SK-N-SH treated with all-trans-retinoic acid at 6 μM for 48 hours (cell line): ENCODE data around the gene ELP1.

Experiments used
- CSDC2 ChIP-seq: fragments of 250-450 bp; sonication (Bioruptor Pico); IDR thresholded peaks from 2 replicates; pipeline ENCODE4 v1.5.0; 2020; ENCODE audit warnings: mild to moderate bottlenecking, moderate library complexity
- ISL1 ChIP-seq: fragments of 250-450 bp; sonication (Bioruptor Pico); IDR thresholded peaks from 2 replicates; pipeline ENCODE4 v2.1.2; 2022; ENCODE audit warnings: mild to moderate bottlenecking, moderate library complexity
- SNAI2 ChIP-seq: fragments of 250-450 bp; sonication (Bioruptor Pico); IDR thresholded peaks from 2 replicates; pipeline ENCODE4 v1.5.0; 2020; ENCODE audit warnings: mild to moderate bottlenecking, moderate library complexity
- TF ChIP-seq, protein P1 (sequence below): fragments of 250-450 bp; sonication (Bioruptor Pico); IDR thresholded peaks from 2 replicates; pipeline ENCODE4 v1.8.0; 2020; ENCODE audit warnings: mild to moderate bottlenecking, moderate library complexity, borderline replicate concordance

DNA sequence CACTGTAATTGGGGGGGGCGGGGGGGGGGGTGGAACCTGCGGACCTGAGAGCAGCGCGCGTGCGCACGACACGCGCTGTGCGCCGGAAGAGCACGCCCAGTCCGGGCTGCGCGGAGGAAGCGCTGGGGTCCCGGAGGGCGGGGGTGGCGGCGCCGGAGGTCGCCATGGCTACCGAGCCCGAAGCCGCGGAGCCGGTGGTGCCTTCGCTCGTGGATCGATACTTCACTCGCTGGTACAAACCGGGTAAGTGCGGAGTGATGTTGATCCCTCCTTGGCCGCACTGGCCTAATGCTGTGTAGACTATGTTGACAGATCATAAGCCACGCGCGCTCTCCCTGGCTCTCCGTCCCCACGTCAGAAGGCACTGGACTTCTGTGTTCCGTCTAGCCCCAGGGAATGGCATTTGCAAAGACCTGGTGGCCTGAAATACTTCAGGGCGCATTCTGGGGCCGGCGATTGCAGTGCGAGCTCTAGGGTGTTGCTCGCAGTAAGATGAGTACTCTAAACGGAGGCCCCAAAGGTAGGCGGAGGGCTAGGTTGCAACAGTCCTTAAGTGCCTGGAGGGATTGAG is 484 bp upstream of the ELP1 start, which contains the start of gene ABITRAM:
- TF ChIP-seq, protein P1, sequence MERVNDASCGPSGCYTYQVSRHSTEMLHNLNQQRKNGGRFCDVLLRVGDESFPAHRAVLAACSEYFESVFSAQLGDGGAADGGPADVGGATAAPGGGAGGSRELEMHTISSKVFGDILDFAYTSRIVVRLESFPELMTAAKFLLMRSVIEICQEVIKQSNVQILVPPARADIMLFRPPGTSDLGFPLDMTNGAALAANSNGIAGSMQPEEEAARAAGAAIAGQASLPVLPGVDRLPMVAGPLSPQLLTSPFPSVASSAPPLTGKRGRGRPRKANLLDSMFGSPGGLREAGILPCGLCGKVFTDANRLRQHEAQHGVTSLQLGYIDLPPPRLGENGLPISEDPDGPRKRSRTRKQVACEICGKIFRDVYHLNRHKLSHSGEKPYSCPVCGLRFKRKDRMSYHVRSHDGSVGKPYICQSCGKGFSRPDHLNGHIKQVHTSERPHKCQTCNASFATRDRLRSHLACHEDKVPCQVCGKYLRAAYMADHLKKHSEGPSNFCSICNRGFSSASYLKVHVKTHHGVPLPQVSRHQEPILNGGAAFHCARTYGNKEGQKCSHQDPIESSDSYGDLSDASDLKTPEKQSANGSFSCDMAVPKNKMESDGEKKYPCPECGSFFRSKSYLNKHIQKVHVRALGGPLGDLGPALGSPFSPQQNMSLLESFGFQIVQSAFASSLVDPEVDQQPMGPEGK (CRISPR knock-in tag) = no peak
- TF ChIP-seq ISL1 (CRISPR knock-in tag) (no peak), SNAI2 (CRISPR knock-in tag) (no peak), CSDC2 (CRISPR knock-in tag) (no peak)
